ENCODE data around the gene AGTRAP.

AGTRAP gene

GRCh38 chr1:11759791-11760190 lies 23.9 kb downstream of the AGTRAP start:
- no peak overlapping the region for H3K27ac ChIP-seq (ENCODE audit: low read depth in 2 of 2, low read length in 2 of 2)
- H3K4me3 ChIP-seq (ENCODE audit: low read length in 2 of 2): no peak overlapping the region
- peaks cover 0 to 3% of the 10 kb centered on the region in 2 donors for H3K27me3 ChIP-seq (ENCODE audit: control insufficient read depth in 2 of 2, insufficient read depth in 2 of 2, low read length in 2 of 2)
- no peaks in the 10 kb centered on the region for H3K36me3 ChIP-seq (ENCODE audit: control insufficient read depth in 2 of 2, insufficient read depth in 2 of 2, low read length in 2 of 2)
- no peaks in the 10 kb centered on the region for H3K9me3 ChIP-seq (ENCODE audit: control insufficient read depth in 2 of 2, low read length in 2 of 2)
- H3K9ac ChIP-seq (ENCODE audit: low read depth in 1 of 2, low read length in 2 of 2): no peak overlapping the region
- no peaks in the 10 kb centered on the region for H3K4me1 ChIP-seq (ENCODE audit: control insufficient read depth in 2 of 2, insufficient read depth in 2 of 2, low read length in 2 of 2)

GRCh38 chr1:11761285-11761684 lies 25.3 kb downstream of the AGTRAP start:
- H3K9ac ChIP-seq (ENCODE audit: low read depth in 1 of 2, low read length in 2 of 2): no peak overlapping the region
- no peaks in the 10 kb centered on the region for H3K36me3 ChIP-seq (ENCODE audit: control insufficient read depth in 2 of 2, insufficient read depth in 2 of 2, low read length in 2 of 2)
- H3K27me3 ChIP-seq (ENCODE audit: control insufficient read depth in 2 of 2, insufficient read depth in 2 of 2, low read length in 2 of 2): peaks cover 0 to 3% of the 10 kb centered on the region in 2 donors
- H3K27ac ChIP-seq (ENCODE audit: low read depth in 2 of 2, low read length in 2 of 2): no peak overlapping the region
- H3K9me3 ChIP-seq (ENCODE audit: control insufficient read depth in 2 of 2, low read length in 2 of 2): no peaks in the 10 kb centered on the region
- no peak overlapping the region for H3K4me3 ChIP-seq (ENCODE audit: low read length in 2 of 2)
- H3K4me1 ChIP-seq (ENCODE audit: control insufficient read depth in 2 of 2, insufficient read depth in 2 of 2, low read length in 2 of 2): no peaks in the 10 kb centered on the region

GRCh38 chr1:11761988-11762406 lies 26.1 kb downstream of the AGTRAP start, which contains the start of gene C1orf167:
Gene C1orf167 (plus strand): TSS chr1:11762193. CDS start chr1:11764401, 2,208 bp downstream.
- Histone ChIP-seq H3K27me3 (ENCODE audit: control insufficient read depth in 2 of 2, insufficient read depth in 2 of 2, low read length in 2 of 2) (peaks cover 0 to 3% of the 10 kb centered on the region in 2 donors), H3K9ac (ENCODE audit: low read depth in 1 of 2, low read length in 2 of 2) (no peak within 1 kb of the TSS), H3K36me3 (ENCODE audit: control insufficient read depth in 2 of 2, insufficient read depth in 2 of 2, low read length in 2 of 2) (no peaks in the 10 kb centered on the region), H3K4me1 (ENCODE audit: control insufficient read depth in 2 of 2, insufficient read depth in 2 of 2, low read length in 2 of 2) (no peaks in the 10 kb centered on the region), H3K4me3 (ENCODE audit: low read length in 2 of 2) (no peak within 1 kb of the TSS), H3K9me3 (ENCODE audit: control insufficient read depth in 2 of 2, low read length in 2 of 2) (no peaks in the 10 kb centered on the region), H3K27ac (ENCODE audit: low read depth in 2 of 2, low read length in 2 of 2) (no peak within 1 kb of the TSS)

GRCh38 chr1:11764115-11764514 lies 28.2 kb downstream of the AGTRAP start:
- Histone ChIP-seq H3K4me1 (ENCODE audit: control insufficient read depth in 2 of 2, insufficient read depth in 2 of 2, low read length in 2 of 2) (no peaks in the 10 kb centered on the region), H3K27me3 (ENCODE audit: control insufficient read depth in 2 of 2, insufficient read depth in 2 of 2, low read length in 2 of 2) (peaks cover 0 to 3% of the 10 kb centered on the region in 2 donors), H3K36me3 (ENCODE audit: control insufficient read depth in 2 of 2, insufficient read depth in 2 of 2, low read length in 2 of 2) (no peaks in the 10 kb centered on the region), H3K4me3 (ENCODE audit: low read length in 2 of 2) (no peak overlapping the region), H3K9ac (ENCODE audit: low read depth in 1 of 2, low read length in 2 of 2) (no peak overlapping the region), H3K27ac (ENCODE audit: low read depth in 2 of 2, low read length in 2 of 2) (no peak overlapping the region), H3K9me3 (ENCODE audit: control insufficient read depth in 2 of 2, low read length in 2 of 2) (no peaks in the 10 kb centered on the region)

- Histone ChIP-seq H3K4me1 (ENCODE audit: control insufficient read depth in 2 of 2, insufficient read depth in 2 of 2, low read length in 2 of 2) (no peaks in the 10 kb centered on the region), H3K27me3 (ENCODE audit: control insufficient read depth in 2 of 2, insufficient read depth in 2 of 2, low read length in 2 of 2) (peaks cover 0 to 3% of the 10 kb centered on the region in 2 donors), H3K9ac (ENCODE audit: low read depth in 1 of 2, low read length in 2 of 2) (no peak overlapping the region), H3K27ac (ENCODE audit: low read depth in 2 of 2, low read length in 2 of 2) (no peak overlapping the region), H3K4me3 (ENCODE audit: low read length in 2 of 2) (no peak overlapping the region), H3K9me3 (ENCODE audit: control insufficient read depth in 2 of 2, low read length in 2 of 2) (no peaks in the 10 kb centered on the region), H3K36me3 (ENCODE audit: control insufficient read depth in 2 of 2, insufficient read depth in 2 of 2, low read length in 2 of 2) (no peaks in the 10 kb centered on the region)
Measured at GRCh38 chr1:11764519-11764918, 28.6 kb downstream of the AGTRAP start.

GRCh38 chr1:11765661-11766428 lies 29.9 kb downstream of the AGTRAP start:
- Histone ChIP-seq H3K27ac (ENCODE audit: low read depth in 2 of 2, low read length in 2 of 2) (no peak overlapping the region), H3K27me3 (ENCODE audit: control insufficient read depth in 2 of 2, insufficient read depth in 2 of 2, low read length in 2 of 2) (peaks cover 0 to 3% of the 10 kb centered on the region in 2 donors), H3K36me3 (ENCODE audit: control insufficient read depth in 2 of 2, insufficient read depth in 2 of 2, low read length in 2 of 2) (no peaks in the 10 kb centered on the region), H3K4me3 (ENCODE audit: low read length in 2 of 2) (no peak overlapping the region), H3K9ac (ENCODE audit: low read depth in 1 of 2, low read length in 2 of 2) (no peak overlapping the region), H3K4me1 (ENCODE audit: control insufficient read depth in 2 of 2, insufficient read depth in 2 of 2, low read length in 2 of 2) (no peaks in the 10 kb centered on the region), H3K9me3 (ENCODE audit: control insufficient read depth in 2 of 2, low read length in 2 of 2) (no peaks in the 10 kb centered on the region)

- Histone ChIP-seq H3K4me1 (ENCODE audit: control insufficient read depth in 2 of 2, insufficient read depth in 2 of 2, low read length in 2 of 2) (no peaks in the 10 kb centered on the region), H3K27me3 (ENCODE audit: control insufficient read depth in 2 of 2, insufficient read depth in 2 of 2, low read length in 2 of 2) (peaks cover 0 to 3% of the 10 kb centered on the region in 2 donors), H3K36me3 (ENCODE audit: control insufficient read depth in 2 of 2, insufficient read depth in 2 of 2, low read length in 2 of 2) (no peaks in the 10 kb centered on the region), H3K4me3 (ENCODE audit: low read length in 2 of 2) (no peak overlapping the region), H3K9ac (ENCODE audit: low read depth in 1 of 2, low read length in 2 of 2) (no peak overlapping the region), H3K27ac (ENCODE audit: low read depth in 2 of 2, low read length in 2 of 2) (no peak overlapping the region), H3K9me3 (ENCODE audit: control insufficient read depth in 2 of 2, low read length in 2 of 2) (no peaks in the 10 kb centered on the region)
Measured at GRCh38 chr1:11766429-11766776, 30.5 kb downstream of the AGTRAP start.

- H3K9ac ChIP-seq (ENCODE audit: low read depth in 1 of 2, low read length in 2 of 2): no peak overlapping the region
- no peaks in the 10 kb centered on the region for H3K9me3 ChIP-seq (ENCODE audit: control insufficient read depth in 2 of 2, low read length in 2 of 2)
- no peaks in the 10 kb centered on the region for H3K27me3 ChIP-seq (ENCODE audit: control insufficient read depth in 2 of 2, insufficient read depth in 2 of 2, low read length in 2 of 2)
- H3K36me3 ChIP-seq (ENCODE audit: control insufficient read depth in 2 of 2, insufficient read depth in 2 of 2, low read length in 2 of 2): no peaks in the 10 kb centered on the region
- no peak overlapping the region for H3K4me3 ChIP-seq (ENCODE audit: low read length in 2 of 2)
- H3K4me1 ChIP-seq (ENCODE audit: control insufficient read depth in 2 of 2, insufficient read depth in 2 of 2, low read length in 2 of 2): no peaks in the 10 kb centered on the region
- no peak overlapping the region for H3K27ac ChIP-seq (ENCODE audit: low read depth in 2 of 2, low read length in 2 of 2)
Measured at GRCh38 chr1:11767922-11768704, 32.2 kb downstream of the AGTRAP start.

GRCh38 chr1:11768821-11769220 lies 32.9 kb downstream of the AGTRAP start:
- Histone ChIP-seq H3K27me3 (ENCODE audit: control insufficient read depth in 2 of 2, insufficient read depth in 2 of 2, low read length in 2 of 2) (no peaks in the 10 kb centered on the region), H3K27ac (ENCODE audit: low read depth in 2 of 2, low read length in 2 of 2) (no peak overlapping the region), H3K4me1 (ENCODE audit: control insufficient read depth in 2 of 2, insufficient read depth in 2 of 2, low read length in 2 of 2) (no peaks in the 10 kb centered on the region), H3K36me3 (ENCODE audit: control insufficient read depth in 2 of 2, insufficient read depth in 2 of 2, low read length in 2 of 2) (no peaks in the 10 kb centered on the region), H3K9me3 (ENCODE audit: control insufficient read depth in 2 of 2, low read length in 2 of 2) (no peaks in the 10 kb centered on the region), H3K9ac (ENCODE audit: low read depth in 1 of 2, low read length in 2 of 2) (no peak overlapping the region), H3K4me3 (ENCODE audit: low read length in 2 of 2) (no peak overlapping the region)

- Histone ChIP-seq H3K9ac (ENCODE audit: low read depth in 1 of 2, low read length in 2 of 2) (no peak overlapping the region), H3K27me3 (ENCODE audit: control insufficient read depth in 2 of 2, insufficient read depth in 2 of 2, low read length in 2 of 2) (no peaks in the 10 kb centered on the region), H3K4me3 (ENCODE audit: low read length in 2 of 2) (no peak overlapping the region), H3K4me1 (ENCODE audit: control insufficient read depth in 2 of 2, insufficient read depth in 2 of 2, low read length in 2 of 2) (no peaks in the 10 kb centered on the region), H3K9me3 (ENCODE audit: control insufficient read depth in 2 of 2, low read length in 2 of 2) (no peaks in the 10 kb centered on the region), H3K36me3 (ENCODE audit: control insufficient read depth in 2 of 2, insufficient read depth in 2 of 2, low read length in 2 of 2) (no peaks in the 10 kb centered on the region), H3K27ac (ENCODE audit: low read depth in 2 of 2, low read length in 2 of 2) (no peak overlapping the region)
Measured at GRCh38 chr1:11769274-11769673, 33.3 kb downstream of the AGTRAP start.

Data from mucosa of rectum (tissue), 2 donors.